Liver (tissue), 9 donors: Measurements from ENCODE around the gene SEC14L3. TPM values are rescaled to one million over a fixed set of nuclear protein-coding genes. Genes with fewer than 3 reads are reported as not detected.

ENCODE experiments used
- DNase-seq: peaks from one replicate; pipeline ENCODE4 v3.0.0-alpha.2; 2017; ENCODE audit warnings: low spot score
- H3K27ac ChIP-seq, 2 donors: one replicate each; pipeline ENCODE4 v1.7.0; 2013; ENCODE audit warnings: inconsistent platforms in 2 of 2, low read length in 2 of 2, control low read depth in 1 of 2, low read depth in 1 of 2, mild to moderate bottlenecking in 1 of 2
- H3K27me3 ChIP-seq, 4 donors: one replicate each; pipeline versions ENCODE4 v1.6.1 to v1.7.0; 2013; ENCODE audit warnings: low read length in 3 of 4, inconsistent platforms in 1 of 4, mild to moderate bottlenecking in 1 of 4, moderate library complexity in 1 of 4; ENCODE audit not compliant: control insufficient read depth in 4 of 4, insufficient read depth in 4 of 4
- H3K36me3 ChIP-seq, 4 donors: one replicate each; pipeline versions ENCODE4 v1.6.1 to v1.7.0; 2013; ENCODE audit warnings: low read length in 3 of 4, mild to moderate bottlenecking in 3 of 4, low read depth in 1 of 4, moderate library complexity in 1 of 4; ENCODE audit not compliant: control insufficient read depth in 4 of 4, insufficient read depth in 3 of 4
- H3K4me1 ChIP-seq, 4 donors: one replicate each; pipeline versions ENCODE4 v1.6.1 to v1.7.0; 2013; ENCODE audit warnings: low read length in 3 of 4, mild to moderate bottlenecking in 3 of 4, moderate library complexity in 1 of 4; ENCODE audit not compliant: control insufficient read depth in 4 of 4, insufficient read depth in 4 of 4
- H3K4me3 ChIP-seq, 3 donors: one replicate each; pipeline versions ENCODE4 v1.6.1 to v1.7.0; 2013; ENCODE audit warnings: low read length in 3 of 3, control low read depth in 1 of 3, low read depth in 1 of 3, mild to moderate bottlenecking in 1 of 3
- H3K9ac ChIP-seq, 2 donors: one replicate each; pipeline ENCODE4 v1.7.0; 2013; ENCODE audit warnings: low read length in 2 of 2, mild to moderate bottlenecking in 2 of 2, moderate library complexity in 2 of 2, control low read depth in 1 of 2, low read depth in 1 of 2
- H3K9me3 ChIP-seq, 4 donors: one replicate each; pipeline versions ENCODE4 v1.6.1 to v1.7.0; 2013; ENCODE audit warnings: low read length in 3 of 4; ENCODE audit not compliant: control insufficient read depth in 4 of 4
- EGR1 ChIP-seq, 2 donors: IDR thresholded peaks; 2 replicates each; pipeline ENCODE4 v1.6.1; 2016 to 2018; ENCODE audit warnings: antibody characterized with exemption in 2 of 2, low read depth in 2 of 2
- FOXA1 ChIP-seq: IDR thresholded peaks from 2 replicates; pipeline ENCODE4 v1.6.1; 2016; ENCODE audit warnings: antibody characterized with exemption
- FOXA2 ChIP-seq: IDR thresholded peaks from 2 replicates; pipeline ENCODE4 v1.6.1; 2016; ENCODE audit warnings: antibody characterized with exemption
- GABPA ChIP-seq, 2 donors: IDR thresholded peaks in 1 of 2; conservative IDR thresholded peaks in 1 of 2; 2 replicates each; pipeline ENCODE4 v1.6.1; 2016; ENCODE audit warnings: antibody characterized with exemption in 2 of 2, mild to moderate bottlenecking in 1 of 2, moderate library complexity in 1 of 2
- HNF4A ChIP-seq, 2 donors: conservative IDR thresholded peaks; 2 replicates each; pipeline ENCODE4 v1.6.1; 2016; ENCODE audit warnings: antibody characterized with exemption in 2 of 2, mild to moderate bottlenecking in 2 of 2
- HNF4G ChIP-seq: IDR thresholded peaks from 2 replicates; pipeline ENCODE4 v1.6.1; 2016; ENCODE audit warnings: antibody characterized with exemption
- JUND ChIP-seq, 2 donors: IDR thresholded peaks; 2 replicates each; pipeline ENCODE4 v1.6.1; 2016; ENCODE audit warnings: antibody characterized with exemption in 2 of 2
- NR2F2 ChIP-seq: IDR thresholded peaks from 2 replicates; pipeline ENCODE4 v1.6.1; 2016; ENCODE audit warnings: antibody characterized with exemption
- RAD21 ChIP-seq, 2 donors: IDR thresholded peaks; 2 replicates each; pipeline ENCODE4 v1.6.1; 2016; ENCODE audit warnings: antibody characterized with exemption in 2 of 2, mild to moderate bottlenecking in 2 of 2
- RXRA ChIP-seq, 2 donors: IDR thresholded peaks; 2 replicates each; pipeline ENCODE4 v1.6.1; 2017 to 2018; ENCODE audit warnings: antibody characterized with exemption in 2 of 2, mild to moderate bottlenecking in 1 of 2
- SP1 ChIP-seq: IDR thresholded peaks from 2 replicates; pipeline ENCODE4 v1.6.1; 2018; ENCODE audit warnings: antibody characterized with exemption, mild to moderate bottlenecking
- TAF1 ChIP-seq: conservative IDR thresholded peaks from 2 replicates; pipeline ENCODE4 v1.6.1; 2016; ENCODE audit warnings: antibody characterized with exemption, mild to moderate bottlenecking
- YY1 ChIP-seq: IDR thresholded peaks from 2 replicates; pipeline ENCODE4 v1.6.1; 2016; ENCODE audit warnings: antibody characterized with exemption, mild to moderate bottlenecking
- WGBS: extraction: QIAGEN DNeasy Blood & Tissue Kit; methylation state at CpG from one replicate; pipeline ENCODE4 v1.1.7; 2013; 5-methylcytosine and 5-hydroxymethylcytosine counted together
- polyA plus RNA-seq, 2 donors: library from polyadenylated mRNA; stranded (reverse) in 1 of 2; unstranded in 1 of 2; fragments of 200-250 nt in 1 of 2; fragments of >200 nt in 1 of 2; fragmentation: Nextera tagmentation in 1 of 2; extraction: Ambion mirVana in 1 of 2; gene quantifications; one replicate each; pipeline versions ENCODE4 v1.2.1 to v1.2.3, GENCODE V29; 2013 to 2015
- total RNA-seq, 2 donors: library from RNA; depleted of rRNA; stranded (reverse); fragments of >200 nt; gene quantifications; one replicate each; pipeline ENCODE4 v1.2.3, GENCODE V29; 2014
- TF ChIP-seq, protein P1 (sequence below): IDR thresholded peaks from 2 replicates; pipeline ENCODE4 v1.6.1; 2016; ENCODE audit warnings: antibody characterized with exemption
- TF ChIP-seq, protein P2 (sequence below): IDR thresholded peaks from 2 replicates; pipeline ENCODE4 v1.6.1; 2016; ENCODE audit warnings: antibody characterized with exemption
- TF ChIP-seq, protein P3 (sequence below): fragments of 150-350 bp; IDR thresholded peaks from 2 replicates; pipeline ENCODE4 v1.5.1; 2017; ENCODE audit warnings: improper control_type of control experiment, low read depth, low read length; ENCODE audit not compliant: missing input control
- TF ChIP-seq, protein P4 (sequence below): IDR thresholded peaks from 2 replicates; pipeline ENCODE4 v1.6.1; 2016; ENCODE audit warnings: antibody characterized with exemption, mild to moderate bottlenecking
- donor health status: healthy.
- donor health status: healthy.
- donor health status: healthy.
- donor health status: healthy.
- donor health status: healthy.

SEC14L3 gene
- total and polyA plus RNA-seq, 4 donors, result 0.32 to 0.33 TPM; not detected in 2

DNA sequence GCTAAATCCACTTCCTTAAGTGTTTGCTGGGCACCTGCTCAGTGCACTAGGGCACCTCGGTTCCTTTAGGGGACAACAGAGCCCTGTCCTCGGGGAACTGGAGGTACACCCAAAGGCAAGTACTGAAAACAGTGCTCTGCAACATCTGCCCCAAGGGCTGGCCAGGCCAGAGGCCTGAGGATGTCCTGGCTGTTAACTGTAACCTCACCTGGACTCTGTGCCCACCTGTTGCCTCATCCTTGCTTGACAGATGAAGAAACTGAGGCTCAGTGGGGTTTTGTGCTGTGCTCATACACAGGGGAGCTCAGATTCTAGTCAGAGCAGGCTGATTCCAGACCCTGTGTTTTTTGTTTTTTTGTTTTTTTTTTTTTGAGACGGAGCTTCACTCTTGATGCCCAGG is 31.1 kb upstream of the SEC14L3 start:
- H3K27ac ChIP-seq, result no peak overlapping the region
- TF ChIP-seq RAD21 (IDR thresholded peaks at IDR 0.05), result no peak
- TF ChIP-seq NR2F2, result no peak
- H3K36me3 ChIP-seq, result peaks cover 0 to 2% (median 0%) of the 10 kb centered on the region in 4 donors
- WGBS, result 79% methylated on average over 3 of the region's 3 CpGs
- H3K4me3 ChIP-seq, result no peak overlapping the region
- no peak overlapping the region for H3K9ac ChIP-seq
- H3K4me1 ChIP-seq, result peaks cover 7 to 48% (median 40%) of the 10 kb centered on the region in 4 donors
- H3K27me3 ChIP-seq, result no peaks in the 10 kb centered on the region
- no peaks in the 10 kb centered on the region for H3K9me3 ChIP-seq
- DNase-seq, result no peak

DNA sequence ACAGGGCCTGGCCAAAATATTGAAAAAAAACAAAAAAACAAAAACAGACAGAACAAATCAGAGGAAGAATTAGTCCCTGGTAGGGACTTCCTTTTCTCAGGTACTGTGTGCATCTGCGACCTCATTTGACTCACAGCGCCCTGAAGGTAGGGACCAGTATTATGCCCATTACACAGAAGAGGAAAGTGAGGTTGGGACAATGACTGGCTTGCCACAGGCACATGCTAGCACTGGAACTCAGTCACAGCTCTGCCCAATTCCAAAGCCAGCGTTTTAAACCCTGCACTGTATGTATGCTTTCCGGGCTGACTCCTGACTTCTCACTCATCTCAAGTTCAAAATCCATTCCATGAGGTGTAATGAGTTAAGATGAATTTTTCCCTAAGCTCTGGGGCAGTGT is 30.3 kb upstream of the SEC14L3 start:
- Histone ChIP-seq H3K4me1 (peaks cover 7 to 54% (median 46%) of the 10 kb centered on the region in 4 donors), H3K4me3 (no peak overlapping the region), H3K36me3 (peaks cover 0 to 2% (median 0%) of the 10 kb centered on the region in 4 donors), H3K27me3 (no peaks in the 10 kb centered on the region), H3K27ac (no peak overlapping the region), H3K9me3 (no peaks in the 10 kb centered on the region), H3K9ac (no peak overlapping the region)
- no peak for DNase-seq
- 81% methylated on average over 4 of the region's 4 CpGs for WGBS
- TF ChIP-seq HNF4G (no peak), NR2F2 (no peak), HNF4A (conservative IDR thresholded peaks at IDR 0.05) (no peak), EGR1 (IDR thresholded peaks at IDR 0.05; ENCODE audit: low read depth in 2 of 2) (no peak), TAF1 (no peak), YY1 (no peak), FOXA1 (no peak), FOXA2 (no peak), RXRA (IDR thresholded peaks at IDR 0.05) (no peak), SP1 (no peak), RAD21 (IDR thresholded peaks at IDR 0.05) (no peak), JUND (IDR thresholded peaks at IDR 0.05) (no peak), GABPA (IDR thresholded peaks at IDR 0.05 in 1 of 2, conservative IDR thresholded peaks at IDR 0.05 in 1 of 2) (no peak)
- TF ChIP-seq, protein P1, sequence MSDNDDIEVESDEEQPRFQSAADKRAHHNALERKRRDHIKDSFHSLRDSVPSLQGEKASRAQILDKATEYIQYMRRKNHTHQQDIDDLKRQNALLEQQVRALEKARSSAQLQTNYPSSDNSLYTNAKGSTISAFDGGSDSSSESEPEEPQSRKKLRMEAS, result no peak
- TF ChIP-seq, protein P2, sequence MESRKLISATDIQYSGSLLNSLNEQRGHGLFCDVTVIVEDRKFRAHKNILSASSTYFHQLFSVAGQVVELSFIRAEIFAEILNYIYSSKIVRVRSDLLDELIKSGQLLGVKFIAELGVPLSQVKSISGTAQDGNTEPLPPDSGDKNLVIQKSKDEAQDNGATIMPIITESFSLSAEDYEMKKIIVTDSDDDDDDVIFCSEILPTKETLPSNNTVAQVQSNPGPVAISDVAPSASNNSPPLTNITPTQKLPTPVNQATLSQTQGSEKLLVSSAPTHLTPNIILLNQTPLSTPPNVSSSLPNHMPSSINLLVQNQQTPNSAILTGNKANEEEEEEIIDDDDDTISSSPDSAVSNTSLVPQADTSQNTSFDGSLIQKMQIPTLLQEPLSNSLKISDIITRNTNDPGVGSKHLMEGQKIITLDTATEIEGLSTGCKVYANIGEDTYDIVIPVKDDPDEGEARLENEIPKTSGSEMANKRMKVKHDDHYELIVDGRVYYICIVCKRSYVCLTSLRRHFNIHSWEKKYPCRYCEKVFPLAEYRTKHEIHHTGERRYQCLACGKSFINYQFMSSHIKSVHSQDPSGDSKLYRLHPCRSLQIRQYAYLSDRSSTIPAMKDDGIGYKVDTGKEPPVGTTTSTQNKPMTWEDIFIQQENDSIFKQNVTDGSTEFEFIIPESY, result no peak
- TF ChIP-seq, protein P3, sequence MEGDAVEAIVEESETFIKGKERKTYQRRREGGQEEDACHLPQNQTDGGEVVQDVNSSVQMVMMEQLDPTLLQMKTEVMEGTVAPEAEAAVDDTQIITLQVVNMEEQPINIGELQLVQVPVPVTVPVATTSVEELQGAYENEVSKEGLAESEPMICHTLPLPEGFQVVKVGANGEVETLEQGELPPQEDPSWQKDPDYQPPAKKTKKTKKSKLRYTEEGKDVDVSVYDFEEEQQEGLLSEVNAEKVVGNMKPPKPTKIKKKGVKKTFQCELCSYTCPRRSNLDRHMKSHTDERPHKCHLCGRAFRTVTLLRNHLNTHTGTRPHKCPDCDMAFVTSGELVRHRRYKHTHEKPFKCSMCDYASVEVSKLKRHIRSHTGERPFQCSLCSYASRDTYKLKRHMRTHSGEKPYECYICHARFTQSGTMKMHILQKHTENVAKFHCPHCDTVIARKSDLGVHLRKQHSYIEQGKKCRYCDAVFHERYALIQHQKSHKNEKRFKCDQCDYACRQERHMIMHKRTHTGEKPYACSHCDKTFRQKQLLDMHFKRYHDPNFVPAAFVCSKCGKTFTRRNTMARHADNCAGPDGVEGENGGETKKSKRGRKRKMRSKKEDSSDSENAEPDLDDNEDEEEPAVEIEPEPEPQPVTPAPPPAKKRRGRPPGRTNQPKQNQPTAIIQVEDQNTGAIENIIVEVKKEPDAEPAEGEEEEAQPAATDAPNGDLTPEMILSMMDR, result no peak

DNA sequence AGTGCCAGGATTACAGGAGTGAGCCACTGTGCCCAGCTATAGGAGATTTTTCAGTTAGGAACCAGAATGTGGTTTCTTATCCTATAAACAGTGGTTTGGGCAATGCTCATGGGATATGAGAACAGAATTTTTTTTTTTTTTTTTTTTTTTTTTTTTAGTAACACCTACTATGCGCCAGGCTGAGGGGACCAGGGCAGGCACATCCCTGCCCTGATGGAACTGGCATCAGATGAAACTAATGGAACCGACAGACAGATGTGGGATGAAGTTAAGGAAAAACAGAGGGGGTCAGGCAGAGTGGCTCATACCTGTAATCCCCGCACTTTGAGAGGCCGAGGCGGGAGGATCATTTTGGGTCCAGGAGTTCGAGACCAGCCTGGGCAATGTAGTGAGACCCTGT is 28.8 kb upstream of the SEC14L3 start:
- Histone ChIP-seq H3K9ac (no peak overlapping the region), H3K4me1 (peaks cover 7 to 54% (median 40%) of the 10 kb centered on the region in 4 donors), H3K27ac (no peak overlapping the region), H3K4me3 (no peak overlapping the region), H3K36me3 (peaks cover 0 to 4% (median 1%) of the 10 kb centered on the region in 4 donors), H3K9me3 (no peaks in the 10 kb centered on the region), H3K27me3 (no peaks in the 10 kb centered on the region)
- 92% methylated on average over 6 of the region's 6 CpGs for WGBS
- no peak for DNase-seq
- TF ChIP-seq GABPA (IDR thresholded peaks at IDR 0.05 in 1 of 2, conservative IDR thresholded peaks at IDR 0.05 in 1 of 2) (no peak), TAF1 (no peak), EGR1 (IDR thresholded peaks at IDR 0.05; ENCODE audit: low read depth in 2 of 2) (no peak), RXRA (IDR thresholded peaks at IDR 0.05) (no peak)
- TF ChIP-seq, protein P4, sequence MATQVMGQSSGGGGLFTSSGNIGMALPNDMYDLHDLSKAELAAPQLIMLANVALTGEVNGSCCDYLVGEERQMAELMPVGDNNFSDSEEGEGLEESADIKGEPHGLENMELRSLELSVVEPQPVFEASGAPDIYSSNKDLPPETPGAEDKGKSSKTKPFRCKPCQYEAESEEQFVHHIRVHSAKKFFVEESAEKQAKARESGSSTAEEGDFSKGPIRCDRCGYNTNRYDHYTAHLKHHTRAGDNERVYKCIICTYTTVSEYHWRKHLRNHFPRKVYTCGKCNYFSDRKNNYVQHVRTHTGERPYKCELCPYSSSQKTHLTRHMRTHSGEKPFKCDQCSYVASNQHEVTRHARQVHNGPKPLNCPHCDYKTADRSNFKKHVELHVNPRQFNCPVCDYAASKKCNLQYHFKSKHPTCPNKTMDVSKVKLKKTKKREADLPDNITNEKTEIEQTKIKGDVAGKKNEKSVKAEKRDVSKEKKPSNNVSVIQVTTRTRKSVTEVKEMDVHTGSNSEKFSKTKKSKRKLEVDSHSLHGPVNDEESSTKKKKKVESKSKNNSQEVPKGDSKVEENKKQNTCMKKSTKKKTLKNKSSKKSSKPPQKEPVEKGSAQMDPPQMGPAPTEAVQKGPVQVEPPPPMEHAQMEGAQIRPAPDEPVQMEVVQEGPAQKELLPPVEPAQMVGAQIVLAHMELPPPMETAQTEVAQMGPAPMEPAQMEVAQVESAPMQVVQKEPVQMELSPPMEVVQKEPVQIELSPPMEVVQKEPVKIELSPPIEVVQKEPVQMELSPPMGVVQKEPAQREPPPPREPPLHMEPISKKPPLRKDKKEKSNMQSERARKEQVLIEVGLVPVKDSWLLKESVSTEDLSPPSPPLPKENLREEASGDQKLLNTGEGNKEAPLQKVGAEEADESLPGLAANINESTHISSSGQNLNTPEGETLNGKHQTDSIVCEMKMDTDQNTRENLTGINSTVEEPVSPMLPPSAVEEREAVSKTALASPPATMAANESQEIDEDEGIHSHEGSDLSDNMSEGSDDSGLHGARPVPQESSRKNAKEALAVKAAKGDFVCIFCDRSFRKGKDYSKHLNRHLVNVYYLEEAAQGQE, result no peak
- TF ChIP-seq, protein P3, result no peak
